ENCODE data around the gene KIAA0319L. TPM values are rescaled to one million over a fixed set of nuclear protein-coding genes. Genes with fewer than 3 reads are reported as not detected.

Gene KIAA0319L
- total RNA-seq = 100 to 1,000 TPM in 4 of 6 donors, 10 to 100 TPM in 2; 68.1 to 140 (median 107) TPM

DNA sequence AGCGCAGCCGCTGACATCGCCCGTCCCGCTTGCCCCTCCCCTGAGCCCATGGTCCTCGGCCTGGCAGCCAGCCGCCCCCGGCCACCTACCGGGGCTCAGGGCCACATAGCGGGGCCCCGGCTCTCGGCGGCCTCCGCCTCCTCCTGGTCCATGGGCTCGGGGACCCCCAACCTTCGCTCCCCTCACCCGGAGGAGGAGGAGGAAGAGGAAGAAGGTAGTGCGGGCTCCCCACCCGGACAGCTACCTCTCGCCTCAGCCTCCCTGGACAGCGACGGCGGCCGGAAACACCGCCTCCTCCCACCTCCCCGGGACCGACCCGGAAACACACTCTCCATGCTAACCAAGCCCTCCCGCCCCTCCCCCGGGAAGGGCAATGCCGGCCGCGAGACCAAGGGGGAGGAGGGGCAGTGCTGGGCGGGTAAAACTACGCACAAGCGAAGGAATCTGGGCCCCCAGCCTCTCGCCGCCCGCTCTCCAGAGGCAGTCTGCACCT, at the start of gene KIAA0319L:
KIAA0319L (minus strand) TSS at position 286 of the 493 bp plus-strand sequence. CDS start 2,912 bp downstream, outside the sequence.
- WGBS, 2 donors = 0% methylated on average over 17 of the region's 39 CpGs; no CpG with 5 or more reads in 1 of the 2 donors
- peak within 1 kb of the TSS; percentile 76 to 98 (median 92) for H3K4me3 ChIP-seq
- peak; percentile 94 for ATAC-seq (ENCODE audit: low FRiP score in 2 of 2)

DNA sequence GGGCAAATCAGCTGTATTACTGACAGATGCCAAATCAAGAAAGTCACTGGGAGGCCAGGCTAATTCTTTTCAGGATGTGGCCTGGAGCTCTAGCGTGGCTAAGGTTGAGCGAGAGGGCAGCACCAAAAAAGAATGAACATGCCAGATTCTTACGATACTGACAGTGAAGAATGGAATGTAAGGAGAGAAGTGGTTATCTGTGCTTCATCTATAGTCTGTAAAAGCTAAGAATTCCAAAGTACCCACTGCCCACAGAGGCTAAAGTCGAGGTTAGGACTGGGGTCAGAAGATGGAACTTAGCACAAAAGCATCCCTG, 48.6 kb upstream of the KIAA0319L start:
- DNase-seq (no peak), ATAC-seq (ENCODE audit: low FRiP score in 2 of 2) (no peak)
- H3K4me3 ChIP-seq = no peak overlapping the region
- H3K4me1 ChIP-seq = no peaks in the 10 kb centered on the region
- no peaks in the 10 kb centered on the region for H3K9me3 ChIP-seq
- H3K27me3 ChIP-seq = no peaks in the 10 kb centered on the region
- H3K27ac ChIP-seq = no peak overlapping the region
- TF ChIP-seq, protein P1, sequence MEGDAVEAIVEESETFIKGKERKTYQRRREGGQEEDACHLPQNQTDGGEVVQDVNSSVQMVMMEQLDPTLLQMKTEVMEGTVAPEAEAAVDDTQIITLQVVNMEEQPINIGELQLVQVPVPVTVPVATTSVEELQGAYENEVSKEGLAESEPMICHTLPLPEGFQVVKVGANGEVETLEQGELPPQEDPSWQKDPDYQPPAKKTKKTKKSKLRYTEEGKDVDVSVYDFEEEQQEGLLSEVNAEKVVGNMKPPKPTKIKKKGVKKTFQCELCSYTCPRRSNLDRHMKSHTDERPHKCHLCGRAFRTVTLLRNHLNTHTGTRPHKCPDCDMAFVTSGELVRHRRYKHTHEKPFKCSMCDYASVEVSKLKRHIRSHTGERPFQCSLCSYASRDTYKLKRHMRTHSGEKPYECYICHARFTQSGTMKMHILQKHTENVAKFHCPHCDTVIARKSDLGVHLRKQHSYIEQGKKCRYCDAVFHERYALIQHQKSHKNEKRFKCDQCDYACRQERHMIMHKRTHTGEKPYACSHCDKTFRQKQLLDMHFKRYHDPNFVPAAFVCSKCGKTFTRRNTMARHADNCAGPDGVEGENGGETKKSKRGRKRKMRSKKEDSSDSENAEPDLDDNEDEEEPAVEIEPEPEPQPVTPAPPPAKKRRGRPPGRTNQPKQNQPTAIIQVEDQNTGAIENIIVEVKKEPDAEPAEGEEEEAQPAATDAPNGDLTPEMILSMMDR (IDR thresholded peaks at IDR 0.05) = no peak
- TF ChIP-seq POLR2AphosphoS5 (IDR thresholded peaks at IDR 0.05) (no peak), EP300 (IDR thresholded peaks at IDR 0.05) (no peak), POLR2A (IDR thresholded peaks at IDR 0.05) (no peak)
- 85 to 87% methylated on average over 4 of the region's 4 CpGs for WGBS, 2 donors
- H3K36me3 ChIP-seq = peaks cover 3 to 79% (median 63%) of the 10 kb centered on the region in 4 donors

More for the DNA sequence above, at the start of gene KIAA0319L:
- TF ChIP-seq POLR2AphosphoS5 (IDR thresholded peaks at IDR 0.05) (peak; percentile 65 to 74), POLR2A (IDR thresholded peaks at IDR 0.05) (peak in 3 of 4 donors; percentile 35 to 80 (median 77)), EP300 (IDR thresholded peaks at IDR 0.05) (no peak)
- TF ChIP-seq, protein P1 (IDR thresholded peaks at IDR 0.05) = peak in 3 of 6 experiments; percentile 2 to 15 (median 13)
- no peaks in the 10 kb centered on the region for H3K27me3 ChIP-seq
- peaks cover 0 to 25% (median 11%) of the 10 kb centered on the region in 4 donors for H3K36me3 ChIP-seq
- peak; percentile 94 for DNase-seq
- H3K9me3 ChIP-seq = no peaks in the 10 kb centered on the region
- H3K27ac ChIP-seq = peak within 1 kb of the TSS; percentile 94 to 99 (median 96)
- peaks cover 40 to 62% (median 44%) of the 10 kb centered on the region in 4 donors for H3K4me1 ChIP-seq

DNA sequence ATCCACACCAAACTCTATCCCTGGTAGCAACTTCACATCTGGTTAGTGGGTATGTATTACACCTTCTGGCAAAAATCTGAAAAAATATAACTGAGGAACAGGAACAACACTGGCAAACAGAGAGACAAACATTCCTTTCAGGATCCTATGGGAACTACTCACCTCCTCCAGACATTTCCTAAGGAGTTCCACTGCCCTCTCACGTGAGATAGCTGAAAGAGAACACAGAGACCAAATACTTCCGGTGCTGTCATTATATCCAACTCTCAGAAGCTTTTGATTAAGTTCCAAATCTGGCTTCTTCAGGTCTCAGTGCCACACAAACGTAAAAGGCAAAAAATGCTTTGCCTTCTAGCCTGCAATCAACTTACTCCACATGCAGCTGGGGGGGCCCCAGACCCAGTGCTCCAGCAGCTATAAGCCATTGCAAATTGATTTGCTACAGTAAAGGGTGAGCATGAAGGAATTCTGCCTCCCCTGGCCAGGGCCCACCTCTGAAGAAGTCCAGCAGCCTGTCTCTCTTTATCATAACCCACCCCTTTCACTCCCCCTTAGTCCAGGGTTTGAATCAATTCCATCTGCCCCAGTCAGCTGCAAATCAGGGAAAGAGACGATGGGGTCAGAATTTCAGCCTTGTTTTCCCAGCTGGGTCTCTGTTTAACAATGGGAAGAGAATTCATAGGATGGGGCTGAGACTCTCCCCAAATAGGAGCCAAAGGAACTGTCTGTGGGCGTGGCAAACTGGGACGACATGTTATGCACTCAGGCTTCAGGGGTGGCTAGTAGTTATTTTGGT, 48.1 kb upstream of the KIAA0319L start:
- Histone ChIP-seq H3K9me3 (no peaks in the 10 kb centered on the region), H3K4me3 (no peak overlapping the region), H3K27ac (no peak overlapping the region), H3K36me3 (peaks cover 3 to 83% (median 63%) of the 10 kb centered on the region in 4 donors), H3K4me1 (no peaks in the 10 kb centered on the region), H3K27me3 (no peaks in the 10 kb centered on the region)
- DNase-seq (no peak), ATAC-seq (ENCODE audit: low FRiP score in 2 of 2) (no peak)
- TF ChIP-seq, protein P1 (IDR thresholded peaks at IDR 0.05) = no peak
- TF ChIP-seq POLR2A (IDR thresholded peaks at IDR 0.05) (no peak), EP300 (IDR thresholded peaks at IDR 0.05) (no peak), POLR2AphosphoS5 (IDR thresholded peaks at IDR 0.05) (no peak)
- 89 to 94% methylated on average over 6 of the region's 6 CpGs for WGBS, 2 donors

DNA sequence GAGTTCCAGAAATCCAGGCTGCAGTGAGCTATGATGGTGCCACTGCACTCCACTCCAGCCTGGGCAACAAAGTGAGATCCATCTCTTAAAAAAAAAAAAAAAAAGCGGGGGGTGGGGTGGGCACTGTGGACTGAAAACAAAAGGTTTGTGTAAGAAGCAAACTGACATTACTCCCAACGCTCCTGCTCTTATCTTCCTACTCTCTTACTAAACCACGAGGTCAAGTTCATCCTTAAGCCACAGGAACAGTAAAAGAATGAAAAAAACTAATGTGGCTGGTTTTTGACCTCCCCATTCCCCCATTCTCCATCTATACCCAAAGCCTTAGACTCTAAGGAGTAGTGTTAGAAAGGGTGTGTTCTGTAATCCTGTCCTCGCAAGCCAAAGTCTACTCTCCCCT, 46.7 kb upstream of the KIAA0319L start:
- WGBS, 2 donors = 86 to 87% methylated on average over 4 of the region's 4 CpGs
- ATAC-seq (ENCODE audit: low FRiP score in 2 of 2) (no peak), DNase-seq (no peak)
- Histone ChIP-seq H3K4me1 (no peaks in the 10 kb centered on the region), H3K36me3 (peaks cover 3 to 83% (median 61%) of the 10 kb centered on the region in 4 donors), H3K9me3 (no peaks in the 10 kb centered on the region), H3K27me3 (no peaks in the 10 kb centered on the region), H3K4me3 (no peak overlapping the region), H3K27ac (no peak overlapping the region)
- TF ChIP-seq POLR2AphosphoS5 (IDR thresholded peaks at IDR 0.05) = no peak
- TF ChIP-seq, protein P1 (IDR thresholded peaks at IDR 0.05) = no peak
- TF ChIP-seq EP300 (IDR thresholded peaks at IDR 0.05) = no peak
- no peak for TF ChIP-seq POLR2A (IDR thresholded peaks at IDR 0.05)

Data from upper lobe of left lung (tissue), 6 donors.